ENCODE data around the gene FAM193A. TPM values are rescaled to one million over a fixed set of nuclear protein-coding genes. Genes with fewer than 3 reads are reported as not detected.
"Not testable (repeated sequence)": the region's sequence is repeated elsewhere in the genome, so short reads cannot be mapped to it uniquely, and the experiment has no call there.

FAM193A gene
- total and polyA plus RNA-seq, 2 donors (not counting 1 experiment from before 2014, with no cell fraction given): 16.0 to 62.7 TPM

DNA sequence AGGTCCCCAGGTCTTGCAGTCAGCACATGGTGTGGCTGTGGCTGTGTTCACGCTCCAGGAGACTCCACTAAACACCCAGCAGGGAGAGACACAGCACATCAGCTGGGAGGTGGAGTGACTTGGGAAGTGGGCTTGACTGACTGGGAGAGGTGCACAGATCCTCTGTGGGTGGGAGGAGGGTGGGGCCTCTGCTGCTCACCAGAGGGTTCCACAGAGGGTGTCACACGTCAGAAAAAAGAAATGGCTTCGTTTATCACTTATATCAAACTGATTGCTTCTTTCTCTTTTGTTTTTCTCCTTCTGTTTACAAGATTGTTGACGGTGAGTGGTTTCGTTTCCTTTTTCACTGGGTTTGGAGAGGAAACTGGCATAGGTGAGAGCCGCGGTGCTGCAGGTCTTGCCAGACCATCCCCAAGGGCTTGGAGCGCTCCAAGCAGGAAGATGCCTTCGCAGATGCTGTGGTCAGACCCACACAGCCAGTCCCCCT, 24.8 kb upstream of the FAM193A start:
- intact Hi-C loops (cut with micrococcal nuclease): no loop called here
- TF ChIP-seq, protein P1, sequence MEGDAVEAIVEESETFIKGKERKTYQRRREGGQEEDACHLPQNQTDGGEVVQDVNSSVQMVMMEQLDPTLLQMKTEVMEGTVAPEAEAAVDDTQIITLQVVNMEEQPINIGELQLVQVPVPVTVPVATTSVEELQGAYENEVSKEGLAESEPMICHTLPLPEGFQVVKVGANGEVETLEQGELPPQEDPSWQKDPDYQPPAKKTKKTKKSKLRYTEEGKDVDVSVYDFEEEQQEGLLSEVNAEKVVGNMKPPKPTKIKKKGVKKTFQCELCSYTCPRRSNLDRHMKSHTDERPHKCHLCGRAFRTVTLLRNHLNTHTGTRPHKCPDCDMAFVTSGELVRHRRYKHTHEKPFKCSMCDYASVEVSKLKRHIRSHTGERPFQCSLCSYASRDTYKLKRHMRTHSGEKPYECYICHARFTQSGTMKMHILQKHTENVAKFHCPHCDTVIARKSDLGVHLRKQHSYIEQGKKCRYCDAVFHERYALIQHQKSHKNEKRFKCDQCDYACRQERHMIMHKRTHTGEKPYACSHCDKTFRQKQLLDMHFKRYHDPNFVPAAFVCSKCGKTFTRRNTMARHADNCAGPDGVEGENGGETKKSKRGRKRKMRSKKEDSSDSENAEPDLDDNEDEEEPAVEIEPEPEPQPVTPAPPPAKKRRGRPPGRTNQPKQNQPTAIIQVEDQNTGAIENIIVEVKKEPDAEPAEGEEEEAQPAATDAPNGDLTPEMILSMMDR (IDR thresholded peaks at IDR 0.05): no peak
- H3K9me3 ChIP-seq (ENCODE audit: control extremely low read depth in 1 of 3, control insufficient read depth in 2 of 3, insufficient read depth in 1 of 3, low read length in 2 of 3): no peaks in the 10 kb centered on the region
- H3K36me3 ChIP-seq (replicated peaks in 1 of 2; ENCODE audit: control extremely low read depth in 1 of 2, control insufficient read depth in 1 of 2, extremely low read depth in 1 of 2, insufficient read depth in 2 of 2, low read length in 1 of 2): peaks cover 22 to 69% of the 10 kb centered on the region in 2 experiments
- Mint-ChIP-seq H3K4me1 (peaks cover 24% of the 10 kb centered on the region), H3K27me3 (no peaks in the 10 kb centered on the region), H3K4me3 (peak overlapping the region; percentile 55), H3K9me3 (ENCODE audit: insufficient read depth) (no peaks in the 10 kb centered on the region), H3K27ac (peak overlapping the region; percentile 87)
- peaks cover 16 to 26% of the 10 kb centered on the region in 2 donors for H3K4me1 ChIP-seq (ENCODE audit: control insufficient read depth in 2 of 2, insufficient read depth in 2 of 2, low read length in 2 of 2)
- H3K9ac ChIP-seq (ENCODE audit: low read length): peak overlapping the region; percentile 37
- H3K27ac ChIP-seq (ENCODE audit: low read length in 2 of 2): peak overlapping the region; percentile 62 to 73
- no peak overlapping the region for H3K4me3 ChIP-seq (ENCODE audit: control extremely low read depth in 1 of 5, extremely low read depth in 1 of 5, insufficient read depth in 1 of 5, low read depth in 2 of 5, low read length in 4 of 5)
- H4K20me1 ChIP-seq (ENCODE audit: control insufficient read depth, insufficient read depth, low read length, poor library complexity, severe bottlenecking): peaks cover 50% of the 10 kb centered on the region
- H2AFZ ChIP-seq (ENCODE audit: insufficient read depth, low read depth, low read length, poor library complexity, severe bottlenecking): no peak overlapping the region
- H3K79me2 ChIP-seq (ENCODE audit: control insufficient read depth, insufficient read depth, low read length): peaks cover 44% of the 10 kb centered on the region
- POLR2A ChIA-PET: interaction anchor here (0.6 kb wide), 1 partner anchor 341 kb away, joined by 6 read pairs; no protein-coding TSS in a partner anchor
- ATAC-seq (ENCODE audit: low read depth) (peak; percentile 63), DNase-seq (peak; percentile 62)
- CTCF ChIA-PET: interaction anchor here (0.6 to 2.0 kb wide), 3 partner anchors 25 to 292 kb away, joined by 3 to 6 read pairs (median 3); partner anchors contain the start of gene FAM193A
- no peaks in the 10 kb centered on the region for H3K27me3 ChIP-seq (replicated peaks in 1 of 4; ENCODE audit: control extremely low read depth in 1 of 4, control insufficient read depth in 3 of 4, insufficient read depth in 4 of 4, low read length in 3 of 4)
- H3K4me2 ChIP-seq (replicated peaks; ENCODE audit: low read depth, low read length, poor library complexity, severe bottlenecking): peak overlapping the region; percentile 37
- 92% methylated on average over 4 of the region's 9 CpGs for WGBS (ENCODE audit: insufficient coverage)

DNA sequence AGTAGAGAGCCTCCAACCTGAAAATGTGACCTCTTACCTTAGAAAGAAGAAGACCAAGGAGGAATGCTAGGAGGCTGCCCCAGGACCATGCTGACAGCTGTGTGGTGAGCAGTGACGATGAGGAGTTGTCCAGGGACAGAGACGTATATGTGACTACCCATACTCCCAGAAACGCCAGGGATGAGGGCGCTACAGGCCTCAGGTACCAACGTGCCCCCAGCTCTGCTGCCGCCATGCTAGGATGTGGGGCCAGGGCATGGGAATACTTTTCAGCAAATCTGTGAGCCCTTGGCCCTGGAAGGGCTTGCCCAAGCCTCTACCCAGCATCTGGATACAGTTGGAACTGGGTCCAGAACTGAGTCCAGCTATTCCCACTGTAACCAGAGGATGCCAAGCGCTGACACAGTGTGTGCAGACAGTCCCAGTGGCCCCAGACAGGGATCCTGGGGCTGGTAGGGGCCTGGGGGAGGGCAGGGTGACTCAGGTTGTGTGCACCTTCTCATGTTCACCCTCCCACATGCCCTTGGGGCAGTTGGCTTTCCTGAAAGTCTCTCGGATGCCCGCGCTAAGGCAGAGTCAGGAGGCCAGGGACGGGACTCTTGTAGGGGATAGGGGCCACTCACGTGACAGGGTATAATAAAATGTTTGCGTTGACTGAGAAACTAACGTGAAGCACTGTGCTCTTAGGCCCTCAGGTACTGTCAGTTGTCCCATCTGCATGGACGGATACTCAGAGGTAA, 23.9 kb upstream of the FAM193A start:
- H3K4me2 ChIP-seq (replicated peaks; ENCODE audit: low read depth, low read length, poor library complexity, severe bottlenecking): peak overlapping the region; percentile 37
- ChIA-PET POLR2A (no interaction called here), CTCF (interaction anchor here (0.6 to 2.0 kb wide), 2 partner anchors 50 to 293 kb away, joined by 3 to 6 read pairs; no protein-coding TSS in a partner anchor)
- no peak for TF ChIP-seq EZH2 (IDR thresholded peaks at IDR 0.05; ENCODE audit: borderline replicate concordance, insufficient read depth, low read depth, low read length, poor library complexity, severe bottlenecking)
- TF ChIP-seq, protein P1 (IDR thresholded peaks at IDR 0.05): no peak
- H4K20me1 ChIP-seq (ENCODE audit: control insufficient read depth, insufficient read depth, low read length, poor library complexity, severe bottlenecking): peaks cover 41% of the 10 kb centered on the region
- no peak overlapping the region for H2AFZ ChIP-seq (ENCODE audit: insufficient read depth, low read depth, low read length, poor library complexity, severe bottlenecking)
- H3K4me1 Mint-ChIP-seq: peaks cover 24% of the 10 kb centered on the region
- no peaks in the 10 kb centered on the region for H3K27me3 ChIP-seq (replicated peaks in 1 of 4; ENCODE audit: control extremely low read depth in 1 of 4, control insufficient read depth in 3 of 4, insufficient read depth in 4 of 4, low read length in 3 of 4)
- H3K4me3 Mint-ChIP-seq: no peak overlapping the region
- ATAC-seq (ENCODE audit: low read depth) (no peak), DNase-seq (no peak)
- peak overlapping the region; percentile 87 for H3K27ac Mint-ChIP-seq
- H3K9ac ChIP-seq (ENCODE audit: low read length): no peak overlapping the region
- no peaks in the 10 kb centered on the region for H3K9me3 ChIP-seq (ENCODE audit: control extremely low read depth in 1 of 3, control insufficient read depth in 2 of 3, insufficient read depth in 1 of 3, low read length in 2 of 3)
- no peak overlapping the region for H3K4me3 ChIP-seq (ENCODE audit: control extremely low read depth in 1 of 5, extremely low read depth in 1 of 5, insufficient read depth in 1 of 5, low read depth in 2 of 5, low read length in 4 of 5)
- intact Hi-C loops (cut with micrococcal nuclease): no loop called here
- H3K27me3 Mint-ChIP-seq: no peaks in the 10 kb centered on the region
- peak overlapping the region; percentile 62 to 73 for H3K27ac ChIP-seq (ENCODE audit: low read length in 2 of 2)
- H3K9me3 Mint-ChIP-seq (ENCODE audit: insufficient read depth): no peaks in the 10 kb centered on the region
- peaks cover 35% of the 10 kb centered on the region for H3K79me2 ChIP-seq (ENCODE audit: control insufficient read depth, insufficient read depth, low read length)
- peaks cover 22 to 64% of the 10 kb centered on the region in 2 experiments for H3K36me3 ChIP-seq (replicated peaks in 1 of 2; ENCODE audit: control extremely low read depth in 1 of 2, control insufficient read depth in 1 of 2, extremely low read depth in 1 of 2, insufficient read depth in 2 of 2, low read length in 1 of 2)
- peaks cover 16 to 26% of the 10 kb centered on the region in 2 donors for H3K4me1 ChIP-seq (ENCODE audit: control insufficient read depth in 2 of 2, insufficient read depth in 2 of 2, low read length in 2 of 2)
- 95% methylated on average over 14 of the region's 15 CpGs for WGBS (ENCODE audit: insufficient coverage)

DNA sequence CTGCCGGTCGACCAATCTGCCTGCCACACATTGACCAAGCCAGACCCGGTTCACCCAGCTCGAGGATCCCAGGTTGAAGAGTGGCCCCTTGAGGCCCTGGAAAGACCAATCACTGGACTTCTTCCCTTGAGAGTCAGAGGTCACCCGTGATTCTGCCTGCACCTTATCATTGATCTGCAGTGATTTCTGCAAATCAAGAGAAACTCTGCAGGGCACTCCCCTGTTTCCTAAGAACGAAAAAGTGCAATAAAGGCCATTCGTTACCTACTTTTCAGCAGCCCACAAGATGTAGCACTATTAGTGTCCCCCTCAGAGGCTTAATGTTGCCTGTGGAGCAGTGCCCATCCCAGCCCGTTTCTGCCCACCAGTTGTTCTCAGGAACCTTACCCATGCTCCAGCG, 22.3 kb upstream of the FAM193A start:
- H3K9me3 ChIP-seq (ENCODE audit: control extremely low read depth in 1 of 3, control insufficient read depth in 2 of 3, insufficient read depth in 1 of 3, low read length in 2 of 3); H3K27me3 Mint-ChIP-seq; CTCF ChIA-PET; H3K4me3 Mint-ChIP-seq; POLR2A ChIA-PET; H3K9ac ChIP-seq (ENCODE audit: low read length); H2AFZ ChIP-seq (ENCODE audit: insufficient read depth, low read depth, low read length, poor library complexity, severe bottlenecking); H3K4me3 ChIP-seq (ENCODE audit: control extremely low read depth in 1 of 5, extremely low read depth in 1 of 5, insufficient read depth in 1 of 5, low read depth in 2 of 5, low read length in 4 of 5); H3K27ac ChIP-seq (ENCODE audit: low read length in 2 of 2); H3K27me3 ChIP-seq (replicated peaks in 1 of 4; ENCODE audit: control extremely low read depth in 1 of 4, control insufficient read depth in 3 of 4, insufficient read depth in 4 of 4, low read length in 3 of 4); H3K4me2 ChIP-seq (replicated peaks; ENCODE audit: low read depth, low read length, poor library complexity, severe bottlenecking); H3K9me3 Mint-ChIP-seq (ENCODE audit: insufficient read depth); ATAC-seq (ENCODE audit: low read depth); DNase-seq; H3K27ac Mint-ChIP-seq; intact Hi-C loops (cut with micrococcal nuclease): not testable (repeated sequence)
- peaks cover 29% of the 10 kb centered on the region for H4K20me1 ChIP-seq (ENCODE audit: control insufficient read depth, insufficient read depth, low read length, poor library complexity, severe bottlenecking)
- peaks cover 16 to 26% of the 10 kb centered on the region in 2 donors for H3K4me1 ChIP-seq (ENCODE audit: control insufficient read depth in 2 of 2, insufficient read depth in 2 of 2, low read length in 2 of 2)
- peaks cover 24% of the 10 kb centered on the region for H3K4me1 Mint-ChIP-seq
- peaks cover 22 to 56% of the 10 kb centered on the region in 2 experiments for H3K36me3 ChIP-seq (replicated peaks in 1 of 2; ENCODE audit: control extremely low read depth in 1 of 2, control insufficient read depth in 1 of 2, extremely low read depth in 1 of 2, insufficient read depth in 2 of 2, low read length in 1 of 2)
- WGBS (ENCODE audit: insufficient coverage): 92% methylated on average over 7 of the region's 9 CpGs
- peaks cover 19% of the 10 kb centered on the region for H3K79me2 ChIP-seq (ENCODE audit: control insufficient read depth, insufficient read depth, low read length)

Data from B cell (primary cell).